Measurements from ENCODE around the gene CALD1. TPM values are rescaled to one million over a fixed set of nuclear protein-coding genes. Genes with fewer than 3 reads are reported as not detected.

CALD1 gene
- total RNA-seq, 2 donors from 2014 or later: 57.0 to 72.6 TPM

DNA sequence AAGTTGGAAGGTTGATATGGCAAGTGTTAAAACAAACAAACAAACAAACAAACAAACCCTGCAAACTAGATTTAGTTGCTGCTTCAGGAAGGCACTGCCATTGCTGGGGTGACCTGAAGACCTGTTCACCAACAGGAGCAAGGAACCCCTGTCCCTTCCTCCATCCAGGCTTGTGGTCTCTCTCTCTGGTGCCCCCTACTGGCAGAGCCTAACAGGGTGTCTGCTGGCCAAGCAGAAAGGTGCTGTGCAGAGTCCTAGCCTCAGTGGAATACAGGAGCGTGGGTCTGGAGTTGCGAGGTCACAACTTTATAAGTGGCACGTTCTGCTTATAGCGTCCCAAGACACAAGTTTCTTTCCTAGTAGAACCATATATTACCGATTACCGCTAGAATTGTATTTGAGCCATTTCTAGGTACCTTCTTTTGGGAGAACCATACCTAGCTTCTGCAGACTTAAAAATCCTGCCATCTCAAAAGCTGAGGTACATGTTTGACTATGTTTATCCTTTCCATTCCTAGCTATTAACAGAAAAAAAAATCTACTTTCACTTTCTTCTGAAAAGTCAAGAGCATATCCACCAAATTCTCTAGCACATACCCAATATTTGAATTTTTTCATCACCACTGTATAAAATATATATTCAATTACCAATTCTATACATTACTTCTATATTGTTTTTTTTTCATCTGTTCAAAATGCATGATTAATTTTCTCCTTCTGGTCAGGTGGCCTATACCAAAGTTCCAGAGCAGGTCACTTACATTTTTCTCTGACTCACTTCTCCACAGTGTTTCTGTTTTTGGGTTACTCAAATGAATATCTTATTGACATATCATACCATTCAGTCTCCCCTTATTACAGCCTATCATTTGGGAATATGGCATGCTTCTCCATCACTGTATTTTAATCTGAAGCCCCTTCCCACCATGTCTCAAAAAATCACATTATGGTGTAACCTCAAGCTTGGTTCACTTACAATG is 29.1 kb upstream of the CALD1 start:
- TF ChIP-seq POLR2A (IDR thresholded peaks at IDR 0.05): no peak
- TF ChIP-seq, protein P1, sequence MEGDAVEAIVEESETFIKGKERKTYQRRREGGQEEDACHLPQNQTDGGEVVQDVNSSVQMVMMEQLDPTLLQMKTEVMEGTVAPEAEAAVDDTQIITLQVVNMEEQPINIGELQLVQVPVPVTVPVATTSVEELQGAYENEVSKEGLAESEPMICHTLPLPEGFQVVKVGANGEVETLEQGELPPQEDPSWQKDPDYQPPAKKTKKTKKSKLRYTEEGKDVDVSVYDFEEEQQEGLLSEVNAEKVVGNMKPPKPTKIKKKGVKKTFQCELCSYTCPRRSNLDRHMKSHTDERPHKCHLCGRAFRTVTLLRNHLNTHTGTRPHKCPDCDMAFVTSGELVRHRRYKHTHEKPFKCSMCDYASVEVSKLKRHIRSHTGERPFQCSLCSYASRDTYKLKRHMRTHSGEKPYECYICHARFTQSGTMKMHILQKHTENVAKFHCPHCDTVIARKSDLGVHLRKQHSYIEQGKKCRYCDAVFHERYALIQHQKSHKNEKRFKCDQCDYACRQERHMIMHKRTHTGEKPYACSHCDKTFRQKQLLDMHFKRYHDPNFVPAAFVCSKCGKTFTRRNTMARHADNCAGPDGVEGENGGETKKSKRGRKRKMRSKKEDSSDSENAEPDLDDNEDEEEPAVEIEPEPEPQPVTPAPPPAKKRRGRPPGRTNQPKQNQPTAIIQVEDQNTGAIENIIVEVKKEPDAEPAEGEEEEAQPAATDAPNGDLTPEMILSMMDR (IDR thresholded peaks at IDR 0.05): peak; percentile 30 to 47 (median 37)
- no peaks in the 10 kb centered on the region for H3K36me3 ChIP-seq (replicated peaks in 1 of 2; ENCODE audit: insufficient read depth in 1 of 2, low read depth in 2 of 2)
- no peaks in the 10 kb centered on the region for H3K27me3 ChIP-seq
- no peak overlapping the region for H3K27ac ChIP-seq
- no peaks in the 10 kb centered on the region for H3K4me1 ChIP-seq
- intact Hi-C loops (cut with DNase I): loop anchor here (5.0 kb wide), 1 partner anchor 202 kb away; no protein-coding TSS in a partner anchor
- no peaks in the 10 kb centered on the region for H3K9me3 ChIP-seq
- DNase-seq (peak; percentile 23 to 51 (median 42)), ATAC-seq (peak; percentile 21)
- 59 to 67% methylated on average over 6 of the region's 6 CpGs for WGBS, 2 donors
- no peak overlapping the region for H3K4me3 ChIP-seq

DNA sequence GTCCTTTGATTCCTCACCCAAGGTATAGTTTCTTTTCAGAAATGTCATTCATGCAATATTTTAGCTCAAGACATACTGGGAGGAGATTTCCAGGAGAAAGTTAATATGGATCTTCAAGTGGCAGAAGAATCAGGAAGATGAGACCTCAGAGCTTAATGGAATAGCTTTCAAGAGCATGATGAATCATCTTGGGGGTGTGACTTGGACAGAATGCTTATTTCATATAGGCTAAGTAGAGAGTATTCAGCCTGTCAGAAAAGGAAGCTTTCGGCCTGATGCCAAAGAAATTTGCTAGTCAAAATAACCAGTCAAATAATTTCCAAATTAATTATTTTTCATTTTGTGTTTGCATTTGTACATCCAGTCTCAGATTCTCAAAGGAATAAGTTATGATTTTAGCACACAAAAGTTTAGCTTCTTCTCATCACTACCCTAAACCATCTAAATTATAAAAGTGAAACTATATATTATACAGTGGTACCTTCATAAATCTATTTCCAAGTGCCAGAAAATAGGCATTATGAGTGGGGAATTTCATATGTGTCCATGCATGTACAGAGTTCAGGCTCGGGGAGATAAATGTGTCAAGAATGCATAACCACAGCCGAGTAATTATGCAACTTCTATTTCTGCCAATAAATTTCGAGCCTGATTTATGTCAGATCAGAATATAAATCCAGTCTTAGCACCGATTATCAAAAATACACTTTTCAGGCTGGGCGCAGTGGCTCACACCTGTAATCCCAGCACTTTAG is 27.3 kb upstream of the CALD1 start:
- TF ChIP-seq, protein P1 (IDR thresholded peaks at IDR 0.05): no peak
- TF ChIP-seq POLR2A (IDR thresholded peaks at IDR 0.05): no peak
- 64 to 67% methylated on average over 6 of the region's 6 CpGs for WGBS, 2 donors
- intact Hi-C loops (cut with DNase I): loop anchor here (5.0 kb wide), 1 partner anchor 200 kb away; no protein-coding TSS in a partner anchor

DNA sequence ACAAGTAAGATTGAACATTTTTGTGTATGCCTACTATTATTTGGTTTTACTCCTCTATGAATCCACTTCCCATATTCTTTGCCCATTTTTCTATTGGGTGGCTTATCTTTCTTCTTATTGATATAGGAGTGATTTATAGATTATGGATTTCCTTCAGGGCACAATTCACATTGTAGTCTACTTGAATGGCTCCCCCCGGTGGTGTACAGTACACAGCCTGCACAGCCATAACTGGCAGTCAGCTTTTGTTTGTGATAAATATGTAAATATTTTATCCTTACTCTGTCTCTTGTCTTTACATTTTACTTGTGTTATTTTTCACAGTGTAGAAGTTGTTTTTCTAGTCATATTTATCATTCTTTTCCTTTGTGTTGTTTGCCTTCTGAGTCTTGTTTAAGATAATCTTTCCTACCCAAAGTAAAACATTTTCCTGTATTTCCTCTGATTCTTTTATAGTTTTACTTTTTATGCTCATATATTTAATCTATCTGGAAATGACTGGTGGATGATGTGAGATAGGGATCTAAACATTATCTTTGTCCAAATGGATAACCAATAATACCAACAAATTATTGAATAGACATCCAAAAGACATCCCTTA is 23.9 kb upstream of the CALD1 start:
- no peak overlapping the region for H3K4me3 ChIP-seq
- no peaks in the 10 kb centered on the region for H3K4me1 ChIP-seq
- H3K36me3 ChIP-seq (replicated peaks in 1 of 2; ENCODE audit: insufficient read depth in 1 of 2, low read depth in 2 of 2): no peaks in the 10 kb centered on the region
- intact Hi-C loops (cut with DNase I): no loop called here
- no peaks in the 10 kb centered on the region for H3K27me3 ChIP-seq
- TF ChIP-seq, protein P1 (IDR thresholded peaks at IDR 0.05): peak in 3 of 7 experiments; percentile 8 to 24 (median 20)
- no peak for TF ChIP-seq POLR2A (IDR thresholded peaks at IDR 0.05)
- 32 to 50% methylated on average over 1 of the region's 1 CpG for WGBS, 2 donors
- DNase-seq: peak in 1 of 4 donors; percentile 16
- no peaks in the 10 kb centered on the region for H3K9me3 ChIP-seq
- ATAC-seq: no peak
- no peak overlapping the region for H3K27ac ChIP-seq

More for the DNA sequence above, 27.3 kb upstream of the CALD1 start:
- Histone ChIP-seq H3K4me1 (no peaks in the 10 kb centered on the region), H3K36me3 (replicated peaks in 1 of 2; ENCODE audit: insufficient read depth in 1 of 2, low read depth in 2 of 2) (no peaks in the 10 kb centered on the region), H3K4me3 (no peak overlapping the region), H3K27ac (no peak overlapping the region), H3K9me3 (no peaks in the 10 kb centered on the region), H3K27me3 (no peaks in the 10 kb centered on the region)
- DNase-seq (no peak), ATAC-seq (no peak)

DNA sequence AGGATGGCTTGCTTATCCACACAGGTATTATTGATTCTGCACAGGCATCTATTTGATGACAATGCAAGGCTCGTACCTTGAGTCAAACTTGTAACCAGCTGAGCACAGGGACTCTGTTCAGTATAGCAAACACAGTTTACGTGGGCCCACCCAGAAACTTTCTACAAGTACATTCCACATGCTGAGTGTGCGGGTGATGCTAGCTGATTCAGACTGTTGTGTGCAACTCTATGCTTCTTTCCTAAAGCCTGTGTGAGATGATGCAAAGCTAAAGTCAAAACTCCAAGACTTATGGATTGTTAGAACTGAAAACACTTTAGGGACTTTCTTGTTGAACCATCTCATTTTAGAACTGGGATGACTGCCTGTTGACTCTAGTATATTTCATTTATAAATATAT is 21.5 kb upstream of the CALD1 start:
- 80 to 93% methylated on average over 3 of the region's 3 CpGs for WGBS, 2 donors
- DNase-seq (no peak), ATAC-seq (no peak)
- H3K4me1 ChIP-seq: no peaks in the 10 kb centered on the region
- no peak overlapping the region for H3K4me3 ChIP-seq
- no peak for TF ChIP-seq POLR2A (IDR thresholded peaks at IDR 0.05)
- TF ChIP-seq, protein P1 (IDR thresholded peaks at IDR 0.05): no peak
- no peaks in the 10 kb centered on the region for H3K27me3 ChIP-seq
- no peak overlapping the region for H3K27ac ChIP-seq
- H3K9me3 ChIP-seq: no peaks in the 10 kb centered on the region
- intact Hi-C loops (cut with DNase I): no loop called here
- H3K36me3 ChIP-seq (replicated peaks in 1 of 2; ENCODE audit: insufficient read depth in 1 of 2, low read depth in 2 of 2): no peaks in the 10 kb centered on the region

All from body of pancreas (tissue), 4 donors.